ENCODE results near the gene LRP1B.

Gene LRP1B

GRCh38 chr2:140761807-140762206 is 1369.0 kb downstream of the LRP1B start:
- no peak for DNase-seq

GRCh38 chr2:140759426-140760156 is 1371.2 kb downstream of the LRP1B start:
- peak in 1 of 3 experiments; percentile 22 for DNase-seq

GRCh38 chr2:140747665-140748064 is 1383.2 kb downstream of the LRP1B start:
- DNase-seq: peak in 1 of 3 experiments; percentile 19

DNA sequence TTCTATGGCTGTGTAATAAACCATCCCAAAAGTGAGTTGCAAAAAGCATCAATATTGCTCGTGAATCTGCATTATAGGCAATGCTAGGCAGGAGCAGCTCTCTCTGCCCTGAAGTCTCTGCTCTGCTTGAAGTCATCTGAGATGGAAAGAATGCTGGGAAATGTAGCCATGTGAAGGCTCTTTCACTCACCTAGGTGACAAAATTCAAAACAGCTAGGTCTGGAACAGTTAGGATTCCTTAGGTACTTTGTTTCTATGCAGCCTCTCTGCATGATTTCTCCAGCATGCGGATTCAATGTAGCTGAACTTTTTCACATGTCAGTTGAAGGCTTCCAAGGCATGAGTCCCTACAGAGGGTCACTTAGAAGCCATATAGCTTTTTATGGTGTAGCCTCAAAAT is 1383.7 kb downstream of the LRP1B start:
- no peak for DNase-seq

DNA sequence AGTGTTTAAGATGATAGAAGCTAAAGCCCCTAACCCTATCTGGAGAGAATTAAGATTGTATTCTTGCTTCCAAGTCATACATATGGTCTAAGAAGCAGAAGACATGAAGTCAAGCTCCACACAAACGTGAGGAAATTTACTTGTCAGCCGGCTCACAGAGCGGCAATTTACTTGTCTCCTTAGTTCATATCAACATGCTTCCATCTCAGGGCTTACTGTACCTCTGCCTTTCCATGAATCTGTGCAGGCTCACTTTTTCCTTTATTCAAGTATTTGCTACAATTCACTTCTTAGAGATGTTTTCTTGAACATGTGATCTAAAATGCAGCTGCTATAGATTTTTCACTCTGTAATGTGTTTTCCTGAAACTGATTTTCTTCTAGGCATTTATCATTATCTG is 1386.4 kb downstream of the LRP1B start:
- DNase-seq: no peak

DNA sequence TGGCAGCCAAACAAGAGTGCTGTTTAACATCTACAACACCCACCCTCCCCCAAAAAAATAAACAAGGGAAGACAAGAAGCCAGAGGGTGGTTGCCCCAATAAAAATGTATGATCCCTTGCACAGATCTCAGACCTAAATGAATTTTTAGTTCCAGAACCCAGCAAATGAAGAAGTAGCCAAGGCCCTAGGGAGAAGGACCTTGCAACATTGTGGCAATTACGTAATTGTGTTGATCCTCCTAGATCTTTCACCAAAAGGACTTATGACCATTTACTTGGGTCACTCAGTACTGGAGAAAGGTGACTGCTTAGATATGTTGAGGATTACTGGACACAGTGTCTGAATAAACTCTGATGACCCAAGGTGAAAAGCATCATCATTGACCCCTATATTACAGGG is 1393.8 kb downstream of the LRP1B start:
- DNase-seq: no peak

DNA sequence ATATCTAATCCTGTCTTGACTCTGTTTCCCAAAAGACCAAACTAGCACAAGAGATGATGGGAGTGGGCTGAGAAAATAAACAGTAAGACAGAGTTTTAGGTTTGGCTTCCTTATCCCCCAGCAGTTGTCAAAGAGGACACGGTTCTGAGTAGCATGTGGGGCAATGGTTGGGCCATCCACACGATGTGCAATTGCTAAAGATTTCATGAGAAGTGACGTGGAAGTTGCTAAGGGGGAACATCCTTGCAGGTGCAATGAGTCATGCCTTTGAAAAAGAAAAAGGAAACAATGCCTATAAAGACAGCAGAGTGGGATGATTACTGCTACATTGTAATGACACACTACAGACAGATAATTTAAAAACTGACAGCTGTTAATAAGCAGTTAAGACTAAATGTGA is 1395.8 kb downstream of the LRP1B start:
- DNase-seq: peak in 2 of 3 experiments; percentile 63 to 84

- DNase-seq: peak in 1 of 3 experiments; percentile 60
Measured at GRCh38 chr2:140718999-140719398, 1411.8 kb downstream of the LRP1B start.

- DNase-seq: no peak
Measured at GRCh38 chr2:140717481-140717880, 1413.3 kb downstream of the LRP1B start.

- no peak for DNase-seq
Measured at GRCh38 chr2:140714586-140714985, 1416.2 kb downstream of the LRP1B start.

DNA sequence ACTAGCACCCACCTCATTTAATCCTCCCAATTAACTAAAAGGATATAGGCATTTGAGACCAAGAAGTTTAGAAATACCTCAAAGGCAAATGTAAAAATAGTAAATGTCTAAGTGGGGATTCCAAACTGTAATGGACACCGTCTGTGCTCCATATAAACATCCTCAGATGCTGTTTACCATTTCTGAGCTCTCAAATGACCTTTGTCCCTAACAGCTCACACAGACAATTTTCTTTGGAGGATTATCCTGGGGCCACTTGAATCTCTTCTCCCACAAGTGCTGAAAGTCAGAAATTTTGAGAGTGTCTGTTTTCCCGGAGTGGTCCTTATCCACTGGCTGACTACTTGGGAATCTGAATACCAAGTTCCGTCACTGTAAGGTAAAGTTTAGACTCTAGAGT is 1418.9 kb downstream of the LRP1B start:
- DNase-seq: no peak

GRCh38 chr2:140701726-140702125 is 1429.1 kb downstream of the LRP1B start:
- DNase-seq: no peak

- DNase-seq: no peak
Measured at GRCh38 chr2:140698636-140699035, 1432.2 kb downstream of the LRP1B start.

GRCh38 chr2:140696449-140696848 is 1434.4 kb downstream of the LRP1B start:
- peak in 2 of 3 experiments; percentile 10 to 46 for DNase-seq

GRCh38 chr2:140695155-140695554 is 1435.7 kb downstream of the LRP1B start:
- DNase-seq: peak in 1 of 3 experiments; percentile 6

DNA sequence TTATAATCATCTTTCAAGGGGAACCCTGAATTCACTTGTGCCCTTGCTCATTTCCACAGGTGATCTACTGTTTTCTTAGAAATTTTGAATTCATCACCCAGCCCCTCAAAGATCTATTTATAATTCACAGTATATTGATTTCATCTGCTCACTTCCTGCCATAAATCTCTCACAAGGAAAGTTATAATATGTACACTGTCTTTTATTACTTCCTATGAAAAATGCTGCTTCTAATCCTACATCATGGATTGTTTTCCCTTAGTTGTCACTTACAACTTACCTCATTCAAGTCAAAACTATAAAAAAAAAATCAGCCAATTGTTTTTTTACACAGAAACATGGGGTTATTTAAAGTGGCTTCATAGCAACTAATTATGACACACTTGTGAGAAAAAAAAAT is 1443.0 kb downstream of the LRP1B start:
- peak in 1 of 3 experiments; percentile 10 for DNase-seq

- DNase-seq: no peak
Measured at GRCh38 chr2:140683658-140684057, 1447.2 kb downstream of the LRP1B start.

GRCh38 chr2:140680862-140681261 is 1450.0 kb downstream of the LRP1B start:
- no peak for DNase-seq

- no peak for DNase-seq
Measured at GRCh38 chr2:140679752-140680151, 1451.1 kb downstream of the LRP1B start.

GRCh38 chr2:140669911-140670310 is 1460.9 kb downstream of the LRP1B start:
- no peak for DNase-seq

DNA sequence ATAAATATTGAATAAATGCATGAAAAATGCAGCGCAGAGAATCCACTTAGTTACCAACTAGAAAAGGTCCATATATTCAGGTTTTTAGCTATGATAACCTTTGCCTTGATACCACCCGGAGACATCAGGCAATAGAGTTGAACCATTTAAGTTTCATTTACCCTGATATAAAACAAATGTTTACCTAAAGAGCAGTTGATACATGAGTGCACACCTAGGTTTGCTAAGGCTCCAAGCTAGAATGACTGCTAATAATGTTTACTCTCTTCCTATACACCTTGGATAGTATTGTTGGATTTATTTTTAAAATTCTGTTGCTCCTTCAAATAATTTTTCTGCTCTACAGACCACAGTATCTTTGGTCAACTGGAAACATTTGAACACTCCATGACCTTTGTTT is 1463.6 kb downstream of the LRP1B start:
- peak in 1 of 3 experiments; percentile 15 for DNase-seq

DNA sequence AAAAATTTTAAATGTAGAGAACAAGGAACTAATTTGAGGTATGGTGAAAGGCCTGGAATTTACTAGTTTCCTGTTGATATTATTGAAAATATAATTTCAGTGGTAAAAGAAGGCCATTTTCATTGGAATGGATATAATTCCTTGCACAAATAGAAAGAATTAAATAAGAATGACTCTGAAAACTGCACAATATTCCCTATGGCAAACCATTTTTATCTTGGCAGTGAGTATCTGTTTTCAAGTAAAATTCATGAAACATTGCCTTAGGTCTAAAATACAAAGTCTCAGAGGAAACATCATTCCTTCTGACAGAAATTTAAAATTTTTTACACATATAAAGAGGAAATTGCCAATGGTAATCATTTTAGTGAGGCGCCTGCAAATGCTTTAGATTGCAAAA is 1468.3 kb downstream of the LRP1B start:
- DNase-seq: no peak

GRCh38 chr2:140658760-140659692 is 1471.8 kb downstream of the LRP1B start:
- peak in 2 of 3 experiments; percentile 18 to 82 for DNase-seq

DNA sequence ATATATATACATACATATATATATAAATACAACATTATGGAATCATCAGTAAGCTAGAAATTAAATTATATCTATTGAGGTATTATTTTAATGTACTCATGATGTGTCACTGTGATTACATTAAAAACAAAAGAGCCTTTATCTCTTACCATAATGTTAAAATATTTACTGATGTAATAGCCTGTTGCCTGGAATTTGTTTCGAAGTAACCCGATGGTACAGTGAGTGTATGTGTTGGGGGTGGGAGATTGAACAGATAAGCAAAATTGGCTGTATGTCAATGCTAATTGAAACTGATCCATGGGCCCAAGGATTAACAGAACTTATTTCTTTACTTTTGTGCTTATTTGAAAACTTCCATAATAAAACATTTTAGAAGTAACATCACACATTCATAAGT is 1473.2 kb downstream of the LRP1B start:
- no peak for DNase-seq
